Measurements from ENCODE around the gene XRCC6. TPM values are rescaled to one million over a fixed set of nuclear protein-coding genes. Genes with fewer than 3 reads are reported as not detected.

Gene XRCC6
- total RNA-seq, 2 experiments from 2014 or later = 162 TPM

DNA sequence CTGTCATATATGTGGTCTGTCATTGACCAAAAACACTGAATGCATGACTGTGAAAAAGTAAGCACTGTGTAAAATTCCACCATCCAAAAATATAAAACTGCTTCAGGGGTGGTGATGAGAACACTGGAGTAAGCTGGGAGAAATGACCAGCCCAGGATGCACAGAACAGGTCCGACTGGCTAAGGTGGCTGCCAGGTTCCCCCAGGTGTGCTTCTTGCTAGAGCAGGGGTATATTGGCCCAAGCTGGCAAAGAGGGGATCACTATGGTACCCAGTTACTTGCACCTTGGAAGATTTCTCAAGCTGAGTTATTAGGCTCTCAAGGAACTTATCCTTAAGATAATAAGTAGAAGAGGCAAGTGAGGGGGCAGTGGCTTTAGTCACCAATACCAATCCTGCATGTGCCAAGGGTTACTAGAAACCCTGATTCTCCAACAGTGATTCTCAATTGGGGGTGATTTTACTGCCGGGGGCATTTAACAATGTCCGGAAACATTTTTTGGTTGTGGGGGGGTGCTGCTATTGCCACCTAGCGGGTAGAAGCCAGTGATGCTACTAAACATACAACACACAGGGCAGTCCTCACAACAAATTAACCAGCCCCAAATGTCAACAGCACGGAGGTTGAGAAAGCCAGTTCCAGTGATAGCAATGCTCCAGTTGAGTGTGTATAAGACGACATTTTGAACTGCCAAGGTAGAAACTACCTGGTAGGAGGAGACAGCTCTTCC lies 51.9 kb downstream of the XRCC6 start:
- peaks cover under 1% of the 10 kb centered on the region for H3K4me1 ChIP-seq (ENCODE audit: insufficient read depth, low read length)
- Mint-ChIP-seq H3K27me3 (no peaks in the 10 kb centered on the region), H3K27ac (peak overlapping the region; percentile 33), H3K9me3 (no peaks in the 10 kb centered on the region), H3K36me3 (ENCODE audit: low read depth) (peaks cover 54% of the 10 kb centered on the region), H3K4me3 (no peak overlapping the region), H3K4me1 (ENCODE audit: low read depth) (peaks cover 19% of the 10 kb centered on the region)
- no peak overlapping the region for H3K27ac ChIP-seq (ENCODE audit: low read depth in 1 of 2, low read length in 2 of 2)
- DNase-seq (no peak), ATAC-seq (ENCODE audit: poor library complexity) (no peak)
- H3K4me3 ChIP-seq (ENCODE audit: low read length) = no peak overlapping the region
- intact Hi-C loops (cut with DNase I, micrococcal nuclease) = no loop called here
- H3K27me3 ChIP-seq (ENCODE audit: control insufficient read depth in 1 of 2, insufficient read depth in 2 of 2, low read length in 2 of 2) = no peaks in the 10 kb centered on the region
- TF ChIP-seq, protein P1, sequence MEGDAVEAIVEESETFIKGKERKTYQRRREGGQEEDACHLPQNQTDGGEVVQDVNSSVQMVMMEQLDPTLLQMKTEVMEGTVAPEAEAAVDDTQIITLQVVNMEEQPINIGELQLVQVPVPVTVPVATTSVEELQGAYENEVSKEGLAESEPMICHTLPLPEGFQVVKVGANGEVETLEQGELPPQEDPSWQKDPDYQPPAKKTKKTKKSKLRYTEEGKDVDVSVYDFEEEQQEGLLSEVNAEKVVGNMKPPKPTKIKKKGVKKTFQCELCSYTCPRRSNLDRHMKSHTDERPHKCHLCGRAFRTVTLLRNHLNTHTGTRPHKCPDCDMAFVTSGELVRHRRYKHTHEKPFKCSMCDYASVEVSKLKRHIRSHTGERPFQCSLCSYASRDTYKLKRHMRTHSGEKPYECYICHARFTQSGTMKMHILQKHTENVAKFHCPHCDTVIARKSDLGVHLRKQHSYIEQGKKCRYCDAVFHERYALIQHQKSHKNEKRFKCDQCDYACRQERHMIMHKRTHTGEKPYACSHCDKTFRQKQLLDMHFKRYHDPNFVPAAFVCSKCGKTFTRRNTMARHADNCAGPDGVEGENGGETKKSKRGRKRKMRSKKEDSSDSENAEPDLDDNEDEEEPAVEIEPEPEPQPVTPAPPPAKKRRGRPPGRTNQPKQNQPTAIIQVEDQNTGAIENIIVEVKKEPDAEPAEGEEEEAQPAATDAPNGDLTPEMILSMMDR (IDR thresholded peaks at IDR 0.05) = no peak
- peaks cover 47% of the 10 kb centered on the region for H3K36me3 ChIP-seq (ENCODE audit: insufficient read depth, low read length)
- H3K9me3 ChIP-seq (ENCODE audit: control insufficient read depth in 1 of 2, insufficient read depth in 1 of 2, low read length in 2 of 2) = no peaks in the 10 kb centered on the region
- ChIA-PET CTCF (interaction anchor here (0.9 to 1.9 kb wide), 2 partner anchors 15 to 24 kb away, joined by 3 to 4 read pairs; partner anchors contain the start of gene SNU13), POLR2A (interaction anchor here (1.1 kb wide), 1 partner anchor 14 kb away, joined by 3 read pairs; no protein-coding TSS in a partner anchor)

DNA sequence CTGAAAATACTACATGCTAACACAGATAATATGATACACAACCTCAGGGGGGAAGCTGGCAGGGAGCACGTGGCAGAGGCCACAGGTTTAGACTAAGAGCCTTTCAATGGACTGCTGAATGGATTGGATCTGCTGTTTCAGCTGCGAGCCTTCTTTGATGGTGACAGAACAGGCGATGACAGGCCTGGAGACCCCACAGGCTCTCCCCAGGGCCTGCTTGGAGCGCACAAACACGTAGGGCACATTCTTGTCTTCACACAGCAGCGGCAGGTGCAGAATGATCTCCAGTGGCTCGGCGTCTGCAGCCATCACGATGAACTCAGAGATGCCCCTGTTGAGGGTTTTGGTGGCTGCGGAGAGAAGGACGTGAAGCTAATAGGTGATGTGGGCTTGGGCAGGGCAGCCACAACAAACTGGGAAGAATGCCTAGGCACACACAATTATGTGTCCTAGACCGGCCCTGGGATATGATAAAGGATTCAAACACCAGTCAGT lies 53.8 kb downstream of the XRCC6 start:
- H3K9me3 Mint-ChIP-seq = no peaks in the 10 kb centered on the region
- H3K4me3 ChIP-seq (ENCODE audit: low read length) = no peak overlapping the region
- no peak overlapping the region for H3K4me3 Mint-ChIP-seq
- peaks cover 28% of the 10 kb centered on the region for H3K4me1 Mint-ChIP-seq (ENCODE audit: low read depth)
- no peaks in the 10 kb centered on the region for H3K27me3 Mint-ChIP-seq
- intact Hi-C loops (cut with DNase I, micrococcal nuclease) = no loop called here
- ChIA-PET CTCF (interaction anchor here (1.5 to 1.9 kb wide), 2 partner anchors 8 to 22 kb away, joined by 4 to 8 read pairs; no protein-coding TSS in a partner anchor), POLR2A (no interaction called here)
- H3K36me3 ChIP-seq (ENCODE audit: insufficient read depth, low read length) = peaks cover 66% of the 10 kb centered on the region
- no peak overlapping the region for H3K27ac ChIP-seq (ENCODE audit: low read depth in 1 of 2, low read length in 2 of 2)
- no peaks in the 10 kb centered on the region for H3K27me3 ChIP-seq (ENCODE audit: control insufficient read depth in 1 of 2, insufficient read depth in 2 of 2, low read length in 2 of 2)
- no peaks in the 10 kb centered on the region for H3K9me3 ChIP-seq (ENCODE audit: control insufficient read depth in 1 of 2, insufficient read depth in 1 of 2, low read length in 2 of 2)
- ATAC-seq (ENCODE audit: poor library complexity) (no peak), DNase-seq (no peak)
- H3K36me3 Mint-ChIP-seq (ENCODE audit: low read depth) = peaks cover 71% of the 10 kb centered on the region
- TF ChIP-seq, protein P1 (IDR thresholded peaks at IDR 0.05) = no peak
- peaks cover 5% of the 10 kb centered on the region for H3K4me1 ChIP-seq (ENCODE audit: insufficient read depth, low read length)
- H3K27ac Mint-ChIP-seq = peak overlapping the region; percentile 46

DNA sequence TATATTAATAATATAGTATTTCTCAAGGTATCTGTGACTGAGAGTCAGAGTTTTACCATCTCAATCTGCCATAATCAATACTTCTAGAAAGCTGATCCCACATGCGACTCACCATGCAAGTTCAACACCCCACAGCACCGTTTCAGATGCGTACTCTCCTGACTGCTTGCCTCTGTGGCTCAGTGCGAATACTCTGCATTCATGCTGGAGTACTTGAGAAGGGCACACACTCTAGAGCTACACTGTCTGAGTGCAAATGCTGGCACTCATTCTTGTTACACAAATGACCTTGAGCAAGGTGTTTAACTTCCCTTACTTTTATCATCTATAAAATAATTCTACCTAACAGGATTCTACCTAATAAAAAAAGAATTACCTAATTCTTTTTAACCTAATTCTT lies 55.0 kb downstream of the XRCC6 start:
- intact Hi-C loops (cut with DNase I, micrococcal nuclease) = no loop called here
- CTCF ChIA-PET = interaction anchor here (1.5 kb wide), 1 partner anchor 9 kb away, joined by 8 read pairs; no protein-coding TSS in a partner anchor
- no peak for DNase-seq
- ATAC-seq (ENCODE audit: poor library complexity) = no peak
- H3K4me3 ChIP-seq (ENCODE audit: low read length) = no peak overlapping the region
- no peaks in the 10 kb centered on the region for H3K9me3 ChIP-seq (ENCODE audit: control insufficient read depth in 1 of 2, insufficient read depth in 1 of 2, low read length in 2 of 2)
- H3K27ac Mint-ChIP-seq = no peak overlapping the region
- no peak overlapping the region for H3K27ac ChIP-seq (ENCODE audit: low read depth in 1 of 2, low read length in 2 of 2)
- peaks cover 73% of the 10 kb centered on the region for H3K36me3 ChIP-seq (ENCODE audit: insufficient read depth, low read length)
- TF ChIP-seq, protein P1 (IDR thresholded peaks at IDR 0.05) = no peak
- H3K27me3 ChIP-seq (ENCODE audit: control insufficient read depth in 1 of 2, insufficient read depth in 2 of 2, low read length in 2 of 2) = no peaks in the 10 kb centered on the region
- POLR2A ChIA-PET = no interaction called here
- H3K4me3 Mint-ChIP-seq = no peak overlapping the region
- peaks cover 10% of the 10 kb centered on the region for H3K4me1 ChIP-seq (ENCODE audit: insufficient read depth, low read length)
- no peaks in the 10 kb centered on the region for H3K9me3 Mint-ChIP-seq
- peaks cover 40% of the 10 kb centered on the region for H3K4me1 Mint-ChIP-seq (ENCODE audit: low read depth)
- H3K36me3 Mint-ChIP-seq (ENCODE audit: low read depth) = peaks cover 83% of the 10 kb centered on the region
- H3K27me3 Mint-ChIP-seq = no peaks in the 10 kb centered on the region

All from CD4-positive, alpha-beta T cell (primary cell).